HepG2 (cell line): Measurements from ENCODE around the gene NUDT19. TPM values are rescaled to one million over a fixed set of nuclear protein-coding genes. Genes with fewer than 3 reads are reported as not detected.

Experiments
- HMGXB4 ChIP-seq, 2 experiments: sonication (generic) in 1 of 2; formaldehyde crosslinking in 1 of 2; IDR thresholded peaks; 2 replicates each; pipeline versions ENCODE4 v1.4.0 to v1.6.1; 2018 to 2020; ENCODE audit warnings: missing genetic modification reagents in 2 of 2, borderline replicate concordance in 1 of 2, low read depth in 1 of 2, mild to moderate bottlenecking in 1 of 2, missing biosample characterization in 1 of 2
- KDM2A ChIP-seq: sonication (generic); formaldehyde crosslinking; IDR thresholded peaks from 2 replicates; pipeline ENCODE4 v1.4.0; 2020; ENCODE audit warnings: low read depth, missing genetic modification reagents, borderline replicate concordance
- KLF15 ChIP-seq: sonication (generic); formaldehyde crosslinking; IDR thresholded peaks from 2 replicates; pipeline ENCODE4 v1.8.1; 2023; ENCODE audit warnings: borderline replicate concordance, mild to moderate bottlenecking, inconsistent platforms, missing genetic modification reagents, mixed read lengths
- PHF8 ChIP-seq: sonication (generic); formaldehyde crosslinking; IDR thresholded peaks from 2 replicates; pipeline ENCODE4 v1.5.0; 2020; ENCODE audit warnings: missing genetic modification reagents
- POGK ChIP-seq: sonication (generic); formaldehyde crosslinking; conservative IDR thresholded peaks from 2 replicates; pipeline ENCODE4 v1.8.0; 2022; ENCODE audit warnings: mild to moderate bottlenecking, moderate library complexity, missing genetic modification reagents
- RARA ChIP-seq: IDR thresholded peaks from 2 replicates; pipeline ENCODE4 v1.6.1; 2016; ENCODE audit warnings: missing genetic modification reagents, missing compliant biosample characterization
- RXRB ChIP-seq: IDR thresholded peaks from 2 replicates; pipeline ENCODE4 v1.6.1; 2016; ENCODE audit warnings: borderline replicate concordance, missing genetic modification reagents, missing compliant biosample characterization
- SALL2 ChIP-seq: sonication (generic); formaldehyde crosslinking; IDR thresholded peaks from 2 replicates; pipeline ENCODE4 v1.8.1; 2023; ENCODE audit warnings: mild to moderate bottlenecking, missing genetic modification reagents, inconsistent platforms
- SIN3B ChIP-seq: fragments of 150-350 bp; IDR thresholded peaks from 2 replicates; pipeline ENCODE4 v1.6.1; 2014; ENCODE audit warnings: low read length
- SOX13 ChIP-seq, 3 experiments: fragments of 450-650 bp in 1 of 3; sonication (generic) in 1 of 3; formaldehyde crosslinking in 1 of 3; IDR thresholded peaks in 2 of 3; conservative IDR thresholded peaks in 1 of 3; 2 replicates each; pipeline versions ENCODE4 v1.5.0 to v1.6.1; 2016 to 2020; ENCODE audit warnings: antibody characterized with exemption in 1 of 3, mild to moderate bottlenecking in 1 of 3, missing compliant biosample characterization in 1 of 3, missing genetic modification reagents in 1 of 3, moderate library complexity in 1 of 3
- SP5 ChIP-seq: IDR thresholded peaks from 2 replicates; pipeline ENCODE4 v1.6.1; 2016; ENCODE audit warnings: low read depth, borderline replicate concordance
- THAP7 ChIP-seq: sonication (generic); formaldehyde crosslinking; IDR thresholded peaks from 2 replicates; pipeline ENCODE4 v1.8.1; 2023; ENCODE audit warnings: mild to moderate bottlenecking, missing genetic modification reagents
- ZNF232 ChIP-seq: sonication (generic); formaldehyde crosslinking; IDR thresholded peaks from 2 replicates; pipeline ENCODE4 v1.4.0; 2020; ENCODE audit warnings: missing genetic modification reagents, borderline replicate concordance
- ZNF292 ChIP-seq: sonication (generic); formaldehyde crosslinking; IDR thresholded peaks from 2 replicates; pipeline ENCODE4 v1.8.1; 2022; ENCODE audit warnings: mild to moderate bottlenecking, low read depth, missing genetic modification reagents, borderline replicate concordance
- ZNF34 ChIP-seq: sonication (generic); formaldehyde crosslinking; IDR thresholded peaks from 2 replicates; pipeline ENCODE4 v1.4.0; 2020; ENCODE audit warnings: mild to moderate bottlenecking, missing genetic modification reagents, borderline replicate concordance
- ZNF430 ChIP-seq: sonication (generic); formaldehyde crosslinking; IDR thresholded peaks from 2 replicates; pipeline ENCODE4 v1.9.0; 2021; ENCODE audit warnings: mild to moderate bottlenecking, missing genetic modification reagents
- ZNF441 ChIP-seq: sonication (generic); formaldehyde crosslinking; IDR thresholded peaks from 2 replicates; pipeline ENCODE4 v1.7.0; 2021; ENCODE audit warnings: missing genetic modification reagents, borderline replicate concordance
- ZNF616 ChIP-seq: sonication (generic); formaldehyde crosslinking; IDR thresholded peaks from 2 replicates; pipeline ENCODE4 v1.5.0; 2020; ENCODE audit warnings: low read depth, mild to moderate bottlenecking, missing genetic modification reagents
- ZNF710 ChIP-seq: sonication (generic); formaldehyde crosslinking; IDR thresholded peaks from 2 replicates; pipeline ENCODE4 v1.5.0; 2020; ENCODE audit warnings: mild to moderate bottlenecking, missing genetic modification reagents, borderline replicate concordance
- ZNF777 ChIP-seq: sonication (generic); formaldehyde crosslinking; IDR thresholded peaks from 2 replicates; pipeline ENCODE4 v1.4.0; 2020; ENCODE audit warnings: missing genetic modification reagents
- ZNF780A ChIP-seq: sonication (generic); formaldehyde crosslinking; IDR thresholded peaks from 2 replicates; pipeline ENCODE4 v1.8.0; 2022; ENCODE audit warnings: mild to moderate bottlenecking, missing genetic modification reagents, moderate library complexity
- ZSCAN22 ChIP-seq: sonication (generic); formaldehyde crosslinking; IDR thresholded peaks from 2 replicates; pipeline ENCODE4 v1.4.0; 2020; ENCODE audit warnings: mild to moderate bottlenecking, missing genetic modification reagents
- polyA plus RNA-seq, 8 experiments: library from polyadenylated mRNA; depleted of rRNA in 3 of 8; stranded (reverse) in 7 of 8; unstranded in 1 of 8; fragments of >200 nt; fragmentation: Illumina TruSeq in 4 of 8; extraction: Trizol in 4 of 8; gene quantifications; 2 replicates each; pipeline versions ENCODE4 v1.2.1 to v1.2.3, GENCODE V29; 2011 to 2016; ENCODE audit warnings: low read depth in 4 of 8, missing spikeins in 1 of 8, mixed read lengths in 1 of 8; ENCODE audit not compliant: insufficient read depth in 1 of 8
- total RNA-seq, 5 experiments: library from RNA; depleted of rRNA; stranded (reverse); fragments of >200 nt; fragmentation: Illumina TruSeq; extraction: Trizol; gene quantifications; 2 replicates each; pipeline ENCODE4 v1.2.3, GENCODE V29; 2016; ENCODE audit warnings: low read depth in 1 of 5

Gene NUDT19
- total and polyA plus RNA-seq, 2 of the 13 experiments (the other 11 are each of a cell fraction or from before 2014, with no cell fraction given) = 3.1 to 3.6 TPM

DNA sequence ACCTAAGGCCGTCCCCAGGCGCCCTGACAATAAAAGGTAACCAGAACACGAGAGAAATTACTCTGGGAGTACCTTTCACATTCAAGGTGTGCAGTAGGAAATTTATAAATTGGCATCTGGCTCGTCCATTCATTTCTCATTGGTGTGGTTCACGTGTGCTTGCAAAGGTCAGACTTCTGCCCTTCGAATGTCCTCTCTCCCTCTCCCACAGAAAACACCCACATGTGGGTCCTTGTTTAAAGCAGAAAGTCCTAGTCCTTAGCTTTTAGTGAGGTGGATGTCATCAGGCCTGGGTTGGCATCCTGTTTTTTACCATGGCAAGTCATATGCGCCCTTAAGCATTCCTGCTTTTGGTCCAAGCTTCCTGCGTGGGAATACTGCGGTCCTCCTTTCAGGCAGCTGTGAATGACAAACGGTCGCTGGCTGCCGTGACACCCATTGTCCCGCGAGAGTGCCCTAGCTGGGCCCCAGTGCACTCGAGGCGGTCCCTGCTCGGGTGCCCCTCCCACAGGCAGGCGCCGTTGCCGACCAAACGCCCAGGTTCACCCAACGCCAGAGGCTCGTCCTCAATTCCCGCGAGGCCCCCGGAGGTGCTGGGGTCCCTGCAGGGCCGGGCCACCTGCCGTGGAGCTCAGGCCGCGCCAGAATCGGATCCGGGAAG, at the start of gene NUDT19 (continued):
- TF ChIP-seq ZNF710 (CRISPR knock-in tag) (no peak), ZNF232 (peak; percentile 75), ZNF430 (0 out of 2 replicates have a peak, but pooled peaks have one; percentile 1), ZNF777 (CRISPR knock-in tag) (no peak; the same call in 1 of the 2 replicates), RXRB (CRISPR knock-in tag) (peak; percentile 29; the same call in 1 of the 2 replicates), HMGXB4 (CRISPR knock-in tag; IDR thresholded peaks at IDR 0.05; ENCODE audit: borderline replicate concordance in 1 of 2, low read depth in 1 of 2) (0 out of 4 replicates have a peak, but pooled peaks of 1 of the 2 experiments have one; percentile 18), ZNF34 (CRISPR knock-in tag) (no peak), PHF8 (CRISPR knock-in tag) (peak; percentile 77), ZSCAN22 (CRISPR knock-in tag) (no peak), ZNF616 (CRISPR knock-in tag) (no peak), SP5 (CRISPR knock-in tag) (peak; percentile 79), ZNF292 (0 out of 2 replicates have a peak, but pooled peaks have one; percentile 52), THAP7 (CRISPR knock-in tag) (0 out of 2 replicates have a peak, but pooled peaks have one; percentile 10), POGK (CRISPR knock-in tag) (0 out of 2 replicates have a peak, but pooled peaks have one; percentile 25), KDM2A (CRISPR knock-in tag) (peak; percentile 59; the same call in 1 of the 2 replicates), SIN3B (no peak), SOX13 (IDR thresholded peaks at IDR 0.05) (no peak), SOX13 (CRISPR knock-in tag; conservative IDR thresholded peaks at IDR 0.05 in 1 of 2, IDR thresholded peaks at IDR 0.05 in 1 of 2) (peak in 1 of 2 experiments; percentile 52; a peak in 2 of 4 replicates), SALL2 (CRISPR knock-in tag) (0 out of 2 replicates have a peak, but pooled peaks have one; percentile 48), ZNF780A (no peak), KLF15 (CRISPR knock-in tag) (no peak), RARA (CRISPR knock-in tag) (peak; percentile 45), ZNF441 (peak; percentile 51; the same call in 1 of the 2 replicates)
